HepG2 (cell line): ENCODE measurements around the gene TEX19. TPM values are rescaled to one million over a fixed set of nuclear protein-coding genes. Genes with fewer than 3 reads are reported as not detected.
A peak's percentile ranks its signal among the peaks of the same experiment; 100 is the strongest.

ENCODE experiments used
- ARNT ChIP-seq: fragments of 450-650 bp; IDR thresholded peaks from 2 replicates; pipeline ENCODE4 v1.6.1; 2017
- ATF1 ChIP-seq: IDR thresholded peaks from 2 replicates; pipeline ENCODE4 v1.6.1; 2016; ENCODE audit warnings: mild to moderate bottlenecking, control low read depth
- ATRX ChIP-seq: sonication (generic); formaldehyde crosslinking; IDR thresholded peaks from 2 replicates; pipeline ENCODE4 v1.4.0; 2020; ENCODE audit warnings: missing genetic modification reagents, borderline replicate concordance
- CCAR2 ChIP-seq: fragments of 200-400 bp; formaldehyde crosslinking; optimal IDR thresholded peaks from 2 replicates; pipeline ENCODE3; 2018; ENCODE audit warnings: low read depth, mild to moderate bottlenecking, low read length, moderate library complexity
- KAT8 ChIP-seq: IDR thresholded peaks from 2 replicates; pipeline ENCODE4 v1.6.1; 2016; ENCODE audit warnings: missing genetic modification reagents, missing compliant biosample characterization
- MED13 ChIP-seq: sonication (generic); formaldehyde crosslinking; IDR thresholded peaks from 2 replicates; pipeline ENCODE4 v1.5.0; 2020; ENCODE audit warnings: missing genetic modification reagents
- MTF1 ChIP-seq: sonication (generic); formaldehyde crosslinking; IDR thresholded peaks from 2 replicates; pipeline ENCODE4 v1.5.0; 2020; ENCODE audit warnings: missing genetic modification reagents
- MZF1 ChIP-seq: sonication (generic); formaldehyde crosslinking; IDR thresholded peaks from 2 replicates; pipeline ENCODE4 v1.8.1; 2023; ENCODE audit warnings: mild to moderate bottlenecking, missing genetic modification reagents, borderline replicate concordance
- PPARG ChIP-seq: conservative IDR thresholded peaks from 2 replicates; pipeline ENCODE4 v1.6.1; 2016; ENCODE audit warnings: missing biosample characterization, missing genetic modification reagents
- RBM39 ChIP-seq: fragments of 200-400 bp; formaldehyde crosslinking; IDR thresholded peaks from one replicate; pipeline ENCODE4 v1.6.1; 2018; ENCODE audit warnings: antibody characterized with exemption, mild to moderate bottlenecking, low read depth, low read length; ENCODE audit not compliant: poor library complexity, severe bottlenecking
- SOX13 ChIP-seq, 3 experiments: fragments of 450-650 bp in 1 of 3; sonication (generic) in 1 of 3; formaldehyde crosslinking in 1 of 3; IDR thresholded peaks in 2 of 3; conservative IDR thresholded peaks in 1 of 3; 2 replicates each; pipeline versions ENCODE4 v1.5.0 to v1.6.1; 2016 to 2020; ENCODE audit warnings: antibody characterized with exemption in 1 of 3, mild to moderate bottlenecking in 1 of 3, missing compliant biosample characterization in 1 of 3, missing genetic modification reagents in 1 of 3, moderate library complexity in 1 of 3
- TGIF2 ChIP-seq: IDR thresholded peaks from 2 replicates; pipeline ENCODE4 v1.6.1; 2016; ENCODE audit warnings: control low read depth, missing compliant biosample characterization
- U2AF1 ChIP-seq: fragments of 200-400 bp; formaldehyde crosslinking; optimal IDR thresholded peaks from 2 replicates; pipeline ENCODE3; 2017; ENCODE audit warnings: mild to moderate bottlenecking, low read depth, low read length
- ZBTB1 ChIP-seq: sonication (generic); formaldehyde crosslinking; IDR thresholded peaks from 2 replicates; pipeline ENCODE4 v1.4.0; 2020; ENCODE audit warnings: missing genetic modification reagents, borderline replicate concordance
- ZSCAN9 ChIP-seq: IDR thresholded peaks from 2 replicates; pipeline ENCODE4 v1.6.1; 2016; ENCODE audit warnings: borderline replicate concordance
- polyA plus RNA-seq, 8 experiments: library from polyadenylated mRNA; depleted of rRNA in 3 of 8; stranded (reverse) in 7 of 8; unstranded in 1 of 8; fragments of >200 nt; fragmentation: Illumina TruSeq in 4 of 8; extraction: Trizol in 4 of 8; gene quantifications; 2 replicates each; pipeline versions ENCODE4 v1.2.1 to v1.2.3, GENCODE V29; 2011 to 2016; ENCODE audit warnings: low read depth in 4 of 8, missing spikeins in 1 of 8, mixed read lengths in 1 of 8; ENCODE audit not compliant: insufficient read depth in 1 of 8
- total RNA-seq, 5 experiments: library from RNA; depleted of rRNA; stranded (reverse); fragments of >200 nt; fragmentation: Illumina TruSeq; extraction: Trizol; gene quantifications; 2 replicates each; pipeline ENCODE4 v1.2.3, GENCODE V29; 2016; ENCODE audit warnings: low read depth in 1 of 5
- TF ChIP-seq, protein P1 (sequence below): sonication (generic); formaldehyde crosslinking; IDR thresholded peaks from 2 replicates; pipeline ENCODE4 v1.4.0; 2020; ENCODE audit warnings: mild to moderate bottlenecking, missing genetic modification reagents
- TF ChIP-seq, protein P2 (sequence below): sonication (generic); formaldehyde crosslinking; conservative IDR thresholded peaks from 2 replicates; pipeline ENCODE4 v1.4.0; 2020; ENCODE audit warnings: missing genetic modification reagents
- TF ChIP-seq, protein P3 (sequence below), 2 experiments: sonication (generic) in 1 of 2; formaldehyde crosslinking in 1 of 2; IDR thresholded peaks; 2 replicates each; pipeline versions ENCODE4 v1.6.1 to v1.9.0; 2014 to 2022; ENCODE audit warnings: antibody characterized with exemption in 1 of 2, borderline replicate concordance in 1 of 2, inconsistent platforms in 1 of 2, low read depth in 1 of 2, missing genetic modification reagents in 1 of 2

The TEX19 gene
- total and polyA plus RNA-seq, 2 of the 13 experiments (the other 11 are each of a cell fraction or from before 2014, with no cell fraction given) = 1.3 to 6.0 TPM

DNA sequence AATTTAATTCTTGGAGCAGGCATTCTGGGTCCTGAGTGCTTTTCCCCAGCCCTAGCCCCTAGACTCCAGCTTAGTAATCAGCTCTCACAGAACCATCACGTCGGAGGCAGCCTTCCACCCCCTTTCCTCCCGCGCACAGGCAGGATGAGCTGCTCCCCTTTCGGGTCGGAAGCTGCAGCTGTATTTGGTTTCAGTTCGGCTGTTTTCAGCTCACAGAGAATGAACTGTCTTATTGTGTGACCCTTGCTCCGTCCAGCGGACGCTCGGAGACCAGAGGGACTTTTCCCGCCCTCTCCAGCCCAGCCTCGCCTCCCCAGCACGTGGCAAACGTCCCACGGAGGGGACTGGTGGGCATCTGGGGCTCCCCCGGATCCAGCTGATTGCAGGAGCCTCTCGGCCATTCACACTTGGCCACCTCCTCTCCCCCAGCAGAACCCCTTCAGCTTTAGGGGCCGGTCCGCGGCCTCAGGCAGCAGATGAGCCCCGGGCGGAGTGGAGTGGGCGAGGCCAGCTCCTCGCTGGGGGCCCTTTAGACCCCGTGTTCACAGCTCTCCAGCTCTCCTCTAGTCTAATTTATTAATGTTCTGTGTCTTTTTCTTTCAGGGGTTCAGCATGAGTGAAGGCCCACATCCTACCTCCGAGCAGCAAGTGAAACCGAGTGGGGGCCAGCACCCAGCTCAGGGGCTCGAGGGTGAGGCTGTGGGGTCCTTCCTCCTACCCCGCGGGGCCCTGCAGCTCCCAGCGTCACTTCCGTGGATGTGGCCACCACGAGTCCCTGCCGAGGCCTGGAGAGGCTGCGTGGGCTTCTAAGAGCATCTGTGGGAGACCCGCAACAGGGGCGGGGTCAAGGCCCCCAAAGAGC is 11.7 kb downstream of the TEX19 start (continued):
- TF ChIP-seq RBM39 (no peak), ATRX (no peak), ZSCAN9 (CRISPR knock-in tag) (peak; percentile 74; the same call in 1 of the 2 replicates), TGIF2 (CRISPR knock-in tag) (0 out of 2 replicates have a peak, but pooled peaks have one; percentile 27), U2AF1 (no peak), ZBTB1 (CRISPR knock-in tag) (no peak), CCAR2 (no peak), PPARG (CRISPR knock-in tag) (peak; percentile 80), ARNT (no peak), MTF1 (peak; percentile 91; the same call in 1 of the 2 replicates), MED13 (CRISPR knock-in tag) (no peak), SOX13 (IDR thresholded peaks at IDR 0.05) (no peak), SOX13 (CRISPR knock-in tag; conservative IDR thresholded peaks at IDR 0.05 in 1 of 2, IDR thresholded peaks at IDR 0.05 in 1 of 2) (peak in 1 of 2 experiments; percentile 45; a peak in 1 of 4 replicates), ATF1 (CRISPR knock-in tag) (no peak), MZF1 (0 out of 2 replicates have a peak, but pooled peaks have one; percentile 76), KAT8 (peak; percentile 69; the same call in 1 of the 2 replicates)
- TF ChIP-seq, protein P1, sequence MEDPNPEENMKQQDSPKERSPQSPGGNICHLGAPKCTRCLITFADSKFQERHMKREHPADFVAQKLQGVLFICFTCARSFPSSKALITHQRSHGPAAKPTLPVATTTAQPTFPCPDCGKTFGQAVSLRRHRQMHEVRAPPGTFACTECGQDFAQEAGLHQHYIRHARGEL = peak; percentile 73; the same call in 1 of the 2 replicates
- TF ChIP-seq, protein P2, sequence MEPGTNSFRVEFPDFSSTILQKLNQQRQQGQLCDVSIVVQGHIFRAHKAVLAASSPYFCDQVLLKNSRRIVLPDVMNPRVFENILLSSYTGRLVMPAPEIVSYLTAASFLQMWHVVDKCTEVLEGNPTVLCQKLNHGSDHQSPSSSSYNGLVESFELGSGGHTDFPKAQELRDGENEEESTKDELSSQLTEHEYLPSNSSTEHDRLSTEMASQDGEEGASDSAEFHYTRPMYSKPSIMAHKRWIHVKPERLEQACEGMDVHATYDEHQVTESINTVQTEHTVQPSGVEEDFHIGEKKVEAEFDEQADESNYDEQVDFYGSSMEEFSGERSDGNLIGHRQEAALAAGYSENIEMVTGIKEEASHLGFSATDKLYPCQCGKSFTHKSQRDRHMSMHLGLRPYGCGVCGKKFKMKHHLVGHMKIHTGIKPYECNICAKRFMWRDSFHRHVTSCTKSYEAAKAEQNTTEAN (CRISPR knock-in tag) = peak; percentile 92
- TF ChIP-seq, protein P3, sequence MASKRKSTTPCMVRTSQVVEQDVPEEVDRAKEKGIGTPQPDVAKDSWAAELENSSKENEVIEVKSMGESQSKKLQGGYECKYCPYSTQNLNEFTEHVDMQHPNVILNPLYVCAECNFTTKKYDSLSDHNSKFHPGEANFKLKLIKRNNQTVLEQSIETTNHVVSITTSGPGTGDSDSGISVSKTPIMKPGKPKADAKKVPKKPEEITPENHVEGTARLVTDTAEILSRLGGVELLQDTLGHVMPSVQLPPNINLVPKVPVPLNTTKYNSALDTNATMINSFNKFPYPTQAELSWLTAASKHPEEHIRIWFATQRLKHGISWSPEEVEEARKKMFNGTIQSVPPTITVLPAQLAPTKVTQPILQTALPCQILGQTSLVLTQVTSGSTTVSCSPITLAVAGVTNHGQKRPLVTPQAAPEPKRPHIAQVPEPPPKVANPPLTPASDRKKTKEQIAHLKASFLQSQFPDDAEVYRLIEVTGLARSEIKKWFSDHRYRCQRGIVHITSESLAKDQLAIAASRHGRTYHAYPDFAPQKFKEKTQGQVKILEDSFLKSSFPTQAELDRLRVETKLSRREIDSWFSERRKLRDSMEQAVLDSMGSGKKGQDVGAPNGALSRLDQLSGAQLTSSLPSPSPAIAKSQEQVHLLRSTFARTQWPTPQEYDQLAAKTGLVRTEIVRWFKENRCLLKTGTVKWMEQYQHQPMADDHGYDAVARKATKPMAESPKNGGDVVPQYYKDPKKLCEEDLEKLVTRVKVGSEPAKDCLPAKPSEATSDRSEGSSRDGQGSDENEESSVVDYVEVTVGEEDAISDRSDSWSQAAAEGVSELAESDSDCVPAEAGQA (IDR thresholded peaks at IDR 0.05; ENCODE audit: low read depth) = peak; percentile 68; the same call in 1 of the 2 replicates
- TF ChIP-seq, protein P3 (CRISPR knock-in tag; IDR thresholded peaks at IDR 0.05; ENCODE audit: borderline replicate concordance) = peak; percentile 83; the same call in 1 of the 2 replicates
